Measurements from ENCODE around the gene DNAI1.
"Not testable (repeated sequence)": the region's sequence is repeated elsewhere in the genome, so short reads cannot be mapped to it uniquely, and the experiment has no call there.

DNA sequence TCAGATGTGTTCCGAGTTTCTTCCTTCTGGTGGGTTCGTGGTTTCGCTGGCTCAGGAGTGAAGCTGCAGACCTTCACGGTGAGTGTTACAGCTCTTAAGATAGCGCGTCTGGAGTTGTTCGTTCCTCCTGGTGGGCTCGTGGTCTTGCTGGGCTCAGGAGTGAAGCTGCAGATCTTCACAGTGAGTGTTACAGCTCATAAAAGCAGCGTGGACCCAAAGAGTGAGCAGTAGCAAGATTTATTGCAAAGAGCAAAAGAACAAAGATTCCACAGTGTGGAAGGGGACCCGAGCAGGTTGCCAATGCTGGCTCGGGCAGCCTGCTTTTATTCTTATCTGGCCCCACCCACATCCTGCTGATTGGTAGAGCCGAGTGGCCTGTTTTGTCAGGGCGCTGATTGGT, 23.0 kb downstream of the DNAI1 start:
- TF ChIP-seq EZH2 (IDR thresholded peaks at IDR 0.05; ENCODE audit: borderline replicate concordance, low read depth, low read length, severe bottlenecking); CTCF (IDR thresholded peaks at IDR 0.05; ENCODE audit: borderline replicate concordance, extremely low read depth, low read length, poor library complexity, severe bottlenecking): not testable (repeated sequence)

Data from DND-41 (cell line).